Measurements from ENCODE around the gene CSF2.
A peak's percentile ranks its signal among the peaks of the same experiment; 100 is the strongest.

The CSF2 gene

GRCh38 chr5:132055808-132056609 is 17.6 kb upstream of the CSF2 start:
- Mint-ChIP-seq H3K4me3 (no peak overlapping the region), H3K9me3 (no peaks in the 10 kb centered on the region), H3K27me3 (ENCODE audit: low read depth, poor library complexity) (peaks cover 3% of the 10 kb centered on the region), H3K36me3 (ENCODE audit: low read depth) (no peaks in the 10 kb centered on the region), H3K27ac (no peak overlapping the region), H3K4me1 (peaks cover 10% of the 10 kb centered on the region)
- no peak for DNase-seq
- TF ChIP-seq, protein P1, sequence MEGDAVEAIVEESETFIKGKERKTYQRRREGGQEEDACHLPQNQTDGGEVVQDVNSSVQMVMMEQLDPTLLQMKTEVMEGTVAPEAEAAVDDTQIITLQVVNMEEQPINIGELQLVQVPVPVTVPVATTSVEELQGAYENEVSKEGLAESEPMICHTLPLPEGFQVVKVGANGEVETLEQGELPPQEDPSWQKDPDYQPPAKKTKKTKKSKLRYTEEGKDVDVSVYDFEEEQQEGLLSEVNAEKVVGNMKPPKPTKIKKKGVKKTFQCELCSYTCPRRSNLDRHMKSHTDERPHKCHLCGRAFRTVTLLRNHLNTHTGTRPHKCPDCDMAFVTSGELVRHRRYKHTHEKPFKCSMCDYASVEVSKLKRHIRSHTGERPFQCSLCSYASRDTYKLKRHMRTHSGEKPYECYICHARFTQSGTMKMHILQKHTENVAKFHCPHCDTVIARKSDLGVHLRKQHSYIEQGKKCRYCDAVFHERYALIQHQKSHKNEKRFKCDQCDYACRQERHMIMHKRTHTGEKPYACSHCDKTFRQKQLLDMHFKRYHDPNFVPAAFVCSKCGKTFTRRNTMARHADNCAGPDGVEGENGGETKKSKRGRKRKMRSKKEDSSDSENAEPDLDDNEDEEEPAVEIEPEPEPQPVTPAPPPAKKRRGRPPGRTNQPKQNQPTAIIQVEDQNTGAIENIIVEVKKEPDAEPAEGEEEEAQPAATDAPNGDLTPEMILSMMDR (IDR thresholded peaks at IDR 0.05): no peak

DNA sequence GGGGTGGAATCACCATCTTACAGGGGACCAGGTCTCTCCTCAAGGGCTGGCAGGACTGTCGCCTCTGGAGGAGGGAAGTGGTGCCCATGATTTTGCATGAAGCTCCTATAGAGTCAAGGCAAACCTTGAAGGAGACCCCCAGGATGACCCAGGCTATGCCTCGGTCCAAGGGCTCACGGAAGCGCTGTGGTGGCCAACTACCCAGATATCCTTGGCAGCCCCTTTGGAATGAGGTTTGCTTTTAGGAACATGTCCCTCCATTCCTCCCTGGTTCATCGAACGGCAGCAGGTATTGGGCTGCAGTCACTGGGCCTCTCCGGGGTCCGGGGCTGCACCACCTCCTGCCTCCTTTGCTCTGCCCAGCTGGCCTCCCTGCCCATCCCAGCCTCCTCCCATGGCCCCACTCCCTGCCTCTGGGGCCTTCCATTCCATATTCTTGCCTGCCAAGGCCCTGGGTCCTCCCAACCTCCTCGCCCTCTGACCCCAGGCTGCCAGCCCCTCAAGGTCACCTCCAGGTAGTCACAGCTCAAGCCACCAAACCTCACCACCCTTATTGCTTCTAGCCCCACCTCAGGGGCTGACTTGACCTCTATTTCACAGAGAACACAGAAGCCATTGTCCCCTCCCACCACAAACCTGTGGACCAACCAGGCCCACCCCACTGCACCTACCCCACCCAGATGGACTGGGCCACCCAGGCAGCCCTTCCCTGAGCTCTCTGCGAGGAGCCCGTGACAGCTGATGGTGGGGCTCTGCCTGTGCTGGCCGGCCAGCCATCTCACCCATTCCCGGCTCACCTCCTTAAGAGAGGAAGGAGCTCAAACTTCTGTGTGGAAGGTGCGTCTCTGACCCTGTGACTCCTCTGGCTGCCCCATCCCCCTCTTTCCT is 16.7 kb upstream of the CSF2 start:
- Mint-ChIP-seq H3K4me1 (peaks cover 5% of the 10 kb centered on the region), H3K27ac (no peak overlapping the region), H3K4me3 (no peak overlapping the region), H3K36me3 (ENCODE audit: low read depth) (no peaks in the 10 kb centered on the region), H3K9me3 (no peaks in the 10 kb centered on the region), H3K27me3 (ENCODE audit: low read depth, poor library complexity) (peaks cover 3% of the 10 kb centered on the region)
- DNase-seq: no peak
- TF ChIP-seq, protein P1 (IDR thresholded peaks at IDR 0.05): no peak

DNA sequence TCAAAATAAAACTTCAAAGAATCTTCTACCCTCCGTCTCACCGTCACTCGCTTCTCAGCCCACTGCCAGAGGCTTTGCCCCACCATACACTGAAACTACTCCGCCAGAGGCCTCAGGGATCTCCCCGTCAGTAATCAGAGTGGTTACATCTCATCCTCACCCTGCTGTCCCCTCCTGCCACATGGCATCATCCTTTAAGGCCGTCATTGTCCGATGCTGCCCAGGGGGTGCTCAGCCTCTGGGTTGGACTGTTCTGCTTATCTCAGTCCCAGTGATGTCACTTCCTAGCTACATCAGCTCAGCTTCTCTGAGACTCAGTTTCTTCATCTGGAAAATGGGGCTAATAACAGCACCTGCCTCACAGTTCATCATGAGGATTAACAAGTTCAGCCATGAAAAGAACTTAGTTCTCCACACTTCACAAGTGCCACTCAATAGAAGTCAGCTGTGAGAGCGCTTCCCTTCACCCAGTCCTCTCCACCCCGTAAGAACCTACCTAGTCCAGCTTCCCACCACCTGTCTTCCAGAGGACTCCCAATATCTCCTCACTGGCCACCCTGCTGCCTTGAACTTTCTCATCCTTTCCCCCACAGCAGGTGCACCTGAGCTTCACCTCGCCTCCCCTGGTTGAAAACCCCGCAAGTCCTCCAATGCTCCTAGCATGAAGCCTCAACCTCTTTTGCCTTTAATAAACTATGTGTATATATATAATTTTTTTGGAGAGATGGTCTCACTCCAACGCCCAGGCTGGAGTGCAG is 15.9 kb upstream of the CSF2 start:
- TF ChIP-seq, protein P1 (IDR thresholded peaks at IDR 0.05): no peak
- Mint-ChIP-seq H3K27me3 (ENCODE audit: low read depth, poor library complexity) (peaks cover 3% of the 10 kb centered on the region), H3K27ac (no peak overlapping the region), H3K36me3 (ENCODE audit: low read depth) (no peaks in the 10 kb centered on the region), H3K4me3 (no peak overlapping the region), H3K9me3 (no peaks in the 10 kb centered on the region), H3K4me1 (no peaks in the 10 kb centered on the region)
- DNase-seq: no peak

DNA sequence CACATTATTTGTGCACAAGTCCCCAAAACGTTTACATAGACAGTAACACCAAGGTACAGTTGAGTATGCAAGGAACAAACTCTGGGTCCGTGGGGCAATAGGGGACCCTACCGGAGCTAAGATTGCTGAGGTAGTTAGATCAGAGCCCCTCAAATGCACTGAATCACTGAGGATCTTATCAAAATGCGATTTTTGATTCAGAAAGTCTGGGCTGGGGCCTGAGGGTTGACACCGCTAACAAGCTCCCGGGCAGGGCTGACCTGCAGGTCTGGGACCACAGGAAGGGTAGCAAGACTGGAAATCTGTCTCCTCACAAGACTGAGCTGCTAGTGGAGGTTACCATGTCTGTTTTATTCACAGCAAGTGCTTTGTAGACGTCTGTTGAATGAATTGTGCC is 14.9 kb upstream of the CSF2 start:
- H3K36me3 Mint-ChIP-seq (ENCODE audit: low read depth): no peaks in the 10 kb centered on the region
- no peaks in the 10 kb centered on the region for H3K9me3 Mint-ChIP-seq

DNA sequence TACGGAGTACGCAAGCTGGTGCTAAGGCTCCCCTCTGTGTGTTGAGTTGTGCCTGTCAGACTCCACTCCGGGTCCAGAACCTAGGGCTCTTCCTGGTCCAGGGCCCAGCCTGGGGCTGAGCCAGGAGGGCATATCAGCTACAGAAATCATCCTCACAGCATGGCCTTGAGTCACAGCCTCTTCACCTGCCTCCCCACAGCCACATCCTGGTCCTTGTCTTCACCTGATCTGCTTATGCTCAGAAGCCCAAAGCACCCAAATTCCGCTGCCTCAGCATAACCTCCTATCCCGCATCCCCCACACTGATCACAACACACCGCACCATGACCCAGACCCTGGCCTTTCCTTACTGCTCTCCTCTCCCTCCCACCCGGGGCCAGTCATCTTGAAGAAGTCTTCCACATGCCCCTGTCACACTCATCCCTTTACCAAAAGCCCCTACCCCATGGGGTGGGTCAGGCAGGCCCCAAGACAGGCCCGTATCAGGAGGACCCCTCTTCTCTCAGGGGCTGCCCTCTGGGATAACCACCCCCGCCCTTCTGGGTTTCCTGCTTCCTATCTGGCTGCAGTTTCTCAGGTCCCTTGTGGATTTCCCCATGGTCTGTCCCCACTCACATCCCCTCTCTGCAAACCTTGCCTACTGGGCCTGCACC is 14.4 kb upstream of the CSF2 start:
- no peaks in the 10 kb centered on the region for H3K36me3 Mint-ChIP-seq (ENCODE audit: low read depth)
- H3K4me3 Mint-ChIP-seq: no peak overlapping the region
- peaks cover 10% of the 10 kb centered on the region for H3K27me3 Mint-ChIP-seq (ENCODE audit: low read depth, poor library complexity)
- no peaks in the 10 kb centered on the region for H3K4me1 Mint-ChIP-seq
- peak overlapping the region; percentile 87 for H3K27ac Mint-ChIP-seq
- no peak for DNase-seq
- TF ChIP-seq, protein P1 (IDR thresholded peaks at IDR 0.05): no peak
- no peaks in the 10 kb centered on the region for H3K9me3 Mint-ChIP-seq

More for the DNA sequence above, 14.9 kb upstream of the CSF2 start:
- Mint-ChIP-seq H3K4me3 (no peak overlapping the region), H3K4me1 (no peaks in the 10 kb centered on the region), H3K27me3 (ENCODE audit: low read depth, poor library complexity) (peaks cover 11% of the 10 kb centered on the region), H3K27ac (no peak overlapping the region)
- no peak for DNase-seq
- TF ChIP-seq, protein P1 (IDR thresholded peaks at IDR 0.05): no peak
